Loucy (cell line): ENCODE results near the gene ANKRD34A.

ENCODE experiments used
- H2AFZ ChIP-seq: fragments of 200-600 bp; sonication (generic); 2 replicates; pipeline ENCODE4 v1.6.0; 2016; ENCODE audit warnings: antibody characterized with exemption, mild to moderate bottlenecking, low read length, moderate library complexity
- H3F3A ChIP-seq: fragments of 200-600 bp; 2 replicates; pipeline ENCODE4 v1.6.0; 2016; ENCODE audit warnings: antibody characterized with exemption, low read depth, mild to moderate bottlenecking
- H3K27me3 ChIP-seq: fragments of 200-600 bp; sonication (generic); 2 replicates; pipeline ENCODE4 v1.6.1; 2014; ENCODE audit warnings: low read length, mild to moderate bottlenecking; ENCODE audit not compliant: insufficient read depth, poor library complexity, severe bottlenecking
- H3K36me3 ChIP-seq: fragments of 200-600 bp; sonication (generic); 2 replicates; pipeline ENCODE4 v1.6.1; 2016; ENCODE audit warnings: low read length; ENCODE audit not compliant: insufficient read depth
- H3K4me1 ChIP-seq: fragments of 200-600 bp; sonication (generic); 2 replicates; pipeline ENCODE4 v1.5.1; 2014; ENCODE audit warnings: low read length, mild to moderate bottlenecking; ENCODE audit not compliant: insufficient read depth, poor library complexity, severe bottlenecking
- H3K4me2 ChIP-seq: fragments of 200-600 bp; sonication (generic); 2 replicates; pipeline ENCODE4 v1.6.0; 2014; ENCODE audit warnings: antibody characterized with exemption, low read length, low read depth, mild to moderate bottlenecking; ENCODE audit not compliant: poor library complexity, severe bottlenecking
- H3K4me3 ChIP-seq: fragments of 200-600 bp; sonication (generic); 2 replicates; pipeline ENCODE4 v1.5.1; 2014; ENCODE audit warnings: low read length, mild to moderate bottlenecking, mixed read lengths; ENCODE audit not compliant: poor library complexity, severe bottlenecking
- H3K79me2 ChIP-seq: fragments of 200-600 bp; sonication (generic); 2 replicates; pipeline ENCODE4 v1.6.1; 2014; ENCODE audit warnings: low read length; ENCODE audit not compliant: insufficient read depth
- H3K9ac ChIP-seq: fragments of 200-600 bp; sonication (generic); 2 replicates; pipeline ENCODE4 v1.6.0; 2014; ENCODE audit warnings: mild to moderate bottlenecking, low read depth, low read length, moderate library complexity; ENCODE audit not compliant: poor library complexity, severe bottlenecking
- H3K9me2 ChIP-seq: fragments of 200-600 bp; sonication (generic); replicated peaks from 2 replicates; pipeline ENCODE4 v1.6.1; 2016; ENCODE audit warnings: low read depth, low read length, mixed read lengths
- H3K9me3 ChIP-seq: fragments of 200-600 bp; sonication (generic); 2 replicates; pipeline ENCODE4 v1.6.1; 2014; ENCODE audit warnings: mild to moderate bottlenecking, antibody characterized with exemption, low read length, low read depth; ENCODE audit not compliant: insufficient read depth
- H4K20me1 ChIP-seq: fragments of 200-600 bp; sonication (generic); 2 replicates; pipeline ENCODE4 v1.6.0; 2014; ENCODE audit warnings: antibody characterized with exemption, low read length, mild to moderate bottlenecking; ENCODE audit not compliant: insufficient read depth, poor library complexity, severe bottlenecking
- EZH2phosphoT487 ChIP-seq: fragments of 200-600 bp; IDR thresholded peaks from 2 replicates; pipeline ENCODE4 v1.6.1; 2018; ENCODE audit warnings: antibody characterized with exemption, mild to moderate bottlenecking, moderate library complexity, borderline replicate concordance
- TF ChIP-seq, protein P1 (sequence below): fragments of 200-600 bp; sonication (generic); conservative IDR thresholded peaks from 2 replicates; pipeline ENCODE4 v1.5.1; 2014; ENCODE audit warnings: mild to moderate bottlenecking, antibody characterized with exemption, low read length

The ANKRD34A gene

DNA sequence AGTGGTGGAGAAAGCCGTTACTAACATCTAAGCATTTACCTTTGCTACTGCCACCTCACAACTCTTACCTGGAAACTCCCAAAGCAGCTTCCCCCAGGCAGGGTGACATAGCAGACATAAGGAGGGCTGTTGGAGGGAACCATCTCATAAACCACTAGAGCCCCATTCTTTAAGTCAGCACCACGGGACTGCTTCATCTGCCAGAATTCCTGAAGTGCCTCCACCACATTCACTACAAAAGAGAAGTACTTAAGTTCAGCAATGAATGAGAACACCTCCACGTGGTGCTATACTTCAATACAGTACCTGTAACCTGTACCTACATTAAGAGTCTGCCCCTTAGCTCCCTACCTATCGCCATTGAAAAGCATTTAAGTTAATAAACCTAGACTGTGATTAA, 16.8 kb downstream of the ANKRD34A start:
- Histone ChIP-seq H2AFZ (no peak overlapping the region), H3K79me2 (peaks cover 42% of the 10 kb centered on the region; the same call in 1 of the 2 replicates), H3K9me3 (no peaks in the 10 kb centered on the region)

GRCh38 chr1:145946477-145946986, 17.8 kb downstream of the ANKRD34A start:
- Histone ChIP-seq H2AFZ (no peak overlapping the region), H3K9ac (no peak overlapping the region), H3K4me2 (no peak overlapping the region), H3K4me3 (no peak overlapping the region), H3F3A (no peaks in the 10 kb centered on the region), H3K79me2 (peaks cover 32% of the 10 kb centered on the region; the same call in 1 of the 2 replicates), H3K27me3 (no peaks in the 10 kb centered on the region), H3K9me2 (no peaks in the 10 kb centered on the region), H3K4me1 (peaks cover 19% of the 10 kb centered on the region), H3K36me3 (peaks cover 37% of the 10 kb centered on the region; the same call in 1 of the 2 replicates), H3K9me3 (no peaks in the 10 kb centered on the region), H4K20me1 (peaks cover 3% of the 10 kb centered on the region)
- no peak for TF ChIP-seq EZH2phosphoT487
- TF ChIP-seq, protein P1, sequence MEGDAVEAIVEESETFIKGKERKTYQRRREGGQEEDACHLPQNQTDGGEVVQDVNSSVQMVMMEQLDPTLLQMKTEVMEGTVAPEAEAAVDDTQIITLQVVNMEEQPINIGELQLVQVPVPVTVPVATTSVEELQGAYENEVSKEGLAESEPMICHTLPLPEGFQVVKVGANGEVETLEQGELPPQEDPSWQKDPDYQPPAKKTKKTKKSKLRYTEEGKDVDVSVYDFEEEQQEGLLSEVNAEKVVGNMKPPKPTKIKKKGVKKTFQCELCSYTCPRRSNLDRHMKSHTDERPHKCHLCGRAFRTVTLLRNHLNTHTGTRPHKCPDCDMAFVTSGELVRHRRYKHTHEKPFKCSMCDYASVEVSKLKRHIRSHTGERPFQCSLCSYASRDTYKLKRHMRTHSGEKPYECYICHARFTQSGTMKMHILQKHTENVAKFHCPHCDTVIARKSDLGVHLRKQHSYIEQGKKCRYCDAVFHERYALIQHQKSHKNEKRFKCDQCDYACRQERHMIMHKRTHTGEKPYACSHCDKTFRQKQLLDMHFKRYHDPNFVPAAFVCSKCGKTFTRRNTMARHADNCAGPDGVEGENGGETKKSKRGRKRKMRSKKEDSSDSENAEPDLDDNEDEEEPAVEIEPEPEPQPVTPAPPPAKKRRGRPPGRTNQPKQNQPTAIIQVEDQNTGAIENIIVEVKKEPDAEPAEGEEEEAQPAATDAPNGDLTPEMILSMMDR: no peak

More for the DNA sequence above, 16.8 kb downstream of the ANKRD34A start:
- H3K4me3 ChIP-seq: no peak overlapping the region
- no peaks in the 10 kb centered on the region for H3F3A ChIP-seq
- H4K20me1 ChIP-seq: peaks cover 4% of the 10 kb centered on the region
- H3K9ac ChIP-seq: no peak overlapping the region
- peaks cover 28% of the 10 kb centered on the region for H3K4me1 ChIP-seq
- no peaks in the 10 kb centered on the region for H3K9me2 ChIP-seq
- TF ChIP-seq EZH2phosphoT487: no peak
- TF ChIP-seq, protein P1: no peak
- H3K4me2 ChIP-seq: no peak overlapping the region
- H3K27me3 ChIP-seq: no peaks in the 10 kb centered on the region
- H3K36me3 ChIP-seq: peaks cover 29% of the 10 kb centered on the region; the same call in 1 of the 2 replicates

- Histone ChIP-seq H4K20me1 (no peaks in the 10 kb centered on the region), H3K9me2 (no peaks in the 10 kb centered on the region), H3K27me3 (no peaks in the 10 kb centered on the region), H3K4me2 (no peak overlapping the region), H2AFZ (no peak overlapping the region), H3K4me1 (peaks cover 6% of the 10 kb centered on the region), H3K36me3 (peaks cover 40% of the 10 kb centered on the region; the same call in 1 of the 2 replicates), H3K79me2 (peaks cover 16% of the 10 kb centered on the region; the same call in 1 of the 2 replicates), H3K9ac (no peak overlapping the region), H3K4me3 (no peak overlapping the region), H3F3A (no peaks in the 10 kb centered on the region), H3K9me3 (no peaks in the 10 kb centered on the region)
- TF ChIP-seq, protein P1: no peak
- TF ChIP-seq EZH2phosphoT487: no peak
Measured at GRCh38 chr1:145944532-145944931, 19.8 kb downstream of the ANKRD34A start.
